Hematopoietic multipotent progenitor cell treated with erythropoietin and hydrocortisone succinate and interleukin-3 and kit ligand, for 8 days (in vitro differentiated cells): ENCODE results near the gene TCHP.
A peak's percentile ranks its signal among the peaks of the same experiment; 100 is the strongest.
"Not testable (repeated sequence)": the region's sequence is repeated elsewhere in the genome, so short reads cannot be mapped to it uniquely, and the experiment has no call there.

Source experiments
- DNase-seq: peaks from one replicate; pipeline ENCODE4 v3.0.0-alpha.2; 2015

The TCHP gene

DNA sequence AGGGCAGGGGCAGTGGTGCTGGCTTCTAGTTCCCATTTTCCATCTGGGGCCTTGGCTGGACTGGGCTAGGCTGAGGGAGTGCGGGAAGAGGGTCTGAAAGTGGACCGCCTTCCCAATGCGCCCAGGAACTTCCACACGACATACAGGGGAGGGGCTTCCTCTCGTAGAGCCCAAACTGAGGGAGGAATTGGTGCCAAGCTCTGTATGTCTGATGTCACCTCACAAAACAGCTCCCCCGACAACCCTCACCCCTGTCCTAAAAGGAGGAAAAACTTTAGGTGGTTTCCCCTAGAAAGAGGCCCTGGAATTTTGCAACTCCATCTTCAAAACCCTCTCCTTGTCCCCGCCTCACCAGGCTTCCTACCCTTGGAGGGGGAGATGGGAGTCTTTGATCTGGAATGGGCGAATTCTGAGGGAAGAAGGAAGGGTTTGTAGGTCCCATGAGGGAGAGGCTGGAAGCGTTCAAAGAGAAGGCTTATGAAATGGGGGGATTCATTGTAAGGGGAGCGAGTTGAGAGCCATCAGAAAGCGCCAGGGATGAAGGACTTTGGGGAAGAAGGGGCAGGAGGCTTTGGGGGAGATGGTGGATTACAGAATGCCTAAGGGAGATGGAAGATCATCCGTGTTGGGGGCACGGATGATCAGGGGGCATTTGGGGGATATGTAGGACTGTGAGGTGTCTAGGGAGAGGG, 20.6 kb upstream of the TCHP start:
- peak; percentile 4 for DNase-seq

DNA sequence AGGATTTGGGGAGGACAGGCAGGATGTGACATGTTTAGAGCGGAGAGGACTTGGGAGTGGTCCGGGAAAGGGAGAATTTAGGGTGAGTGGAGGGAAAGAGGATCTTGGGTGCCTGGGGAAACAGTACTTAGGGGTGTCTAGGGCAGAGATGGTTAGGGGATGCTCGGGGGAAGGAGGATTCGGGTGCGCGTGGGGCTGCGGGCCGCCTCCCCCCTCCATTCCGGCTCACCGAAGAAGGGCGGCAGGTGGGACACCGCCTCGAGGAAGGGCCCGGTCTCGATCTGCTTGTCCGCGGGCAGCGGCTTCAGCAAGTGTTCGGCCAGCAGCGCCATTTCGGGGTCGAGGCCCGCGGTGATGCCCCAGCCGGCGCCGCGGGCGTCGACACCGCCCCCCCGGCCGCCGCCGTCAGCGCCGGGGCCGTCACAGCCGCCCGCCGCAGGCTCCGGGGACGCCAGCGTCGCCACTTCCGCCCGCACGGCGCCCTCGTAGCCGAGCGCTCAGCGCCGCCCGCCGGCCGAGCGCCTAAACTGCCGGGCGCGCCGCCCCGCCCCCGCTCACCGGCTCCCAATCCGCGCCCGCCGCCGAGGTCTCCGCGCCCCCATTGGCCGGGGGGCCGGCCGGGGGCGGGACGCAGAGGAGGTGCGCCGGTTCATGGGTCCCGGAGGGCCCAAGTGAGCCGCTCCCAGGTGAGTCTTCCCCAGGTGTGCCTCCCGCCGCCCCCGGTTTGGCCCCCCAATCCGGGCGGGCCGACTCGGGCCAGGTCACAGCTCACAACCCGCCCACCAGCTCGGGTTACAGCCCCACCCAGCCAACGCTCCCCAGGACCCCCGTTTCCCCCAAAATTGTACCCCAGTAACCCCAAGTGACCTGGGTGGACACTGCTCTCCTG, 19.8 kb upstream of the TCHP start, which contains the start of gene GLTP:
GLTP (minus strand) TSS at position 499 of the 889 bp plus-strand sequence; CDS start at position 332, 167 bp downstream.
- peak; percentile 84 for DNase-seq

DNA sequence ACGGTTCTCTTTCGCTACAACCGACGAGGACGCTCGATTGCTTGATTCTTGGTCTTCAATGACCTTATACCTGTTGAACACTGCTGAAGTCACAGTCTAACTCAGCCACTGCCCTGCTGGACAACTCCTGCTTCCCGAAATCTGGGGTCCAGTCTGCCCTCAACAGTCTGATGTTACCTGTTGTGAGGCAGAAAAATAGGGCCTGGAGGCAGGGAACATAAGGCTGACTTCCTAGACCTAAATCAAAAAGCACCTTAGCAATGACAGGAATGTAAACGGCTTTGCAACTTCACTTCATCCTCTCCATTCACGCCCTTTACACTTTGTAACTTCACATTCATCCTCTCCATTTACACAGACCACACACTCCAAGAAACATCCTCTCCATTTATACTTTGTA, 19.1 kb upstream of the TCHP start:
- no peak for DNase-seq

DNA sequence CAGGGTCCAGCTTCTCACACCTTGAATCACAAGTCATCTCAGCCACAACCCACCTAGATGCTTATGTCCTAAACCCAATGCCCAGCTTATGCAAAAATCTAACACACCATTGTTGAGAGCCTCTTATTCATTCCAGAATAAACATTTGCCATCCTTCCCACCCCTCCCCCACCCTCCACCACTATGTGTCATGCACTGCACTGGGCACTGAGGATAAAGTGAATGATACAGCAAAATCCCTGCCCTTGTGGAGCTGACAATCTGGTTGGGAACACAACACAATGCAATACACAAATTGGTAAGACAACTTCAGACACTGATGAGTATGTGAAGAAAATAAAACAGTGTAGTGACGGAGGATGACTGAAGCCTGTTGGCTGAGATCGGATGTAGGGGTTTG, 18.3 kb upstream of the TCHP start:
- no peak for DNase-seq

DNA sequence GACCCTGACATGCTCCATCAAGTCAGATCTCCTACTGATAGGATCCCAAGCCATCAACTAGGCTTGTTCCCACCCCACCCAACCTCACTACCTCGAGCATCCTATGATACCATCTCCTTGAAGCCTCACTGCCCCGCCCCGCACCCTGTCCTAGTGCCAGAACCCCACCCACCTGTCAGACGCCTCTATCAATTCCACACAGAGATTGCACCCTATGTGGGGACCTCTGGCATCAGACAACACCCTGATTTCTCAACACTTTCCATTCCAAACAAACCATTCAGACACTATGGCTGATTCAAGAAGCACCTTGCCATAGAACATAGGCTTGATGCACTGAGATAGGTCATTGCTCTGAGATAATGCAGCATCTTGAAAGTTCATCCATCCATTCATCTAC, 16.6 kb upstream of the TCHP start:
- DNase-seq, result peak; percentile 19

DNA sequence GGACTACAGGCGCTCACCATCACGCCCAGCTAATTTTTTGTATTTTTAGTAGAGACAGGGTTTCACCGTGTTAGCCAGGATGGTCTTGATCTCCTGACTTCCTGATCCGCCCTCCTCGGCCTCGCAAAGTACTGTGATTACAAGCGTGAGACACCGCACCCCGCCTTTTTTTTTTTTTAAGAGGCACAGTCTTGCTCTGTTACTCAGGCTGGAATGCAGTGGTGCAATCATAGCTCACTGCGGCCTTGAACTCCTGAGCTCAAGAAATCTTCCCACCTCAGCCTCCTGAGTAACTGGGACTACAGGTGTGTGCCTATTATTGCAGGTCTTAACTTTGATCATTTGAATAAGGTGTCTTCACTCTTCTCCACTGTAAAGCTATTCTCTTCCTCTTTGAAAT, 14.5 kb upstream of the TCHP start:
- no peak for DNase-seq

DNA sequence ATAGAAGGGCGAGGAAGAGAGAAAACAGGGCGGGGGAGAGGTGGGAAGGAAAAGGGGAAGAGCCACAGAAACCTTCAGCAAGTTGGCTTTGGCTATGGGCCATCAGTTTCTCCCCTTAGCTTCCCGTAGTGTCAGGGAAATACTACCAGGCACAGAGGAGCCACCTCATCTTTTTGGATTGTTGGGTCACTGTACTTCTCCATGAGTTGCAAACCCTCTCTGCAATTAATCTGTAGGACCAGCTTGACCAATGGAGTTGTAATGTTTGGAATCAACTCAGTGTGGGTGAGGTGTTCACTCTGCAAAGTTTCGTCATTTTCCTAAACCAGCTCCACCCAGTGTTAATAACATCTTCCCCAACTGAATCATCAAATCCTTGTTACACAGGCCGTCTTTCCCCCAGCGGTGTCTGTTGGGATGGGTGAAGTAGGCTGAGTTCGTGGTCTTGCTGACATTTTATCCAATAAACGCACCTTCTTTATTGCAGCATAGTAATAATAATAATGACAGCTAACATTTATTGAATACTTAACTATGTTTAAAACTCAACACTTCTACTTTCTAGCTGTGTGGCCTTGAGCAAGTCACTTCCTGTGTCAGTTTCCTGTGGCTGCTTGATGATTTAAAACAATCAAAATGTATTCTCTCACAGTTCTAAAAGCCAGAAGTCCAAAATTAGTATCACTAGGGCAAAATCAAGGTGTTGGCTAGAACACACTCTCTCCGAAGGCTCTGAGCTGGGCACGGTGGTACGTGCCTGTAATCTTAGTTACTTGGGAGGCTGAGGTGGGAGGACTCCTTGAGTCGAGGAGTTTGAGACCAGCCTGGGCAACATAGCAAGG, 11.7 kb upstream of the TCHP start:
- DNase-seq, result no peak

DNA sequence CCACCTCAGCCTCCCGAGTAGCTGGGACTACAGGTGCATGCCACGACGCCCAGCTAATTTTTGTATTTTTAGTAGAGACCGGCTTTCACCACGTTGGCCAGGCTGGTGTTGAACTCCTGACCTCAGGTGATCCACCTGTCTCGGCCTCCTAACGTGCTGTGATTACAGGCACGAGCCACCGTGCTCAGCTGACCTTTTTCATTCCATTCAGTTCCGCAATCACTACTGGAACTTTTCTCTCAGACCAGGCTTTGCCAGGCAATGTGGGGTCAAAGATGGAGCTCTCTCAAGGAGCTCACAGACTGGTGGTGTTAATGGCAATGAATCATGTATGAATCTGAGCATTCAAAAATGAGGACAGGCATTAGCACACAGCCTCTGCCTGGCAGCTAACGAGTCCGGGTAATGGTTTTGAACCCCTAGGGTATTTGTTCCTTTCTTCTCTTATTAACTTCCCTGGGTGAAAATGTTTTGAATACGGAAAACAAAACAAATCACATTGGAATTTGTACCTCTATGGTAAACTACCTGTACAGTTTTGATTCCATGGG, 9.4 kb upstream of the TCHP start:
- no peak for DNase-seq

DNA sequence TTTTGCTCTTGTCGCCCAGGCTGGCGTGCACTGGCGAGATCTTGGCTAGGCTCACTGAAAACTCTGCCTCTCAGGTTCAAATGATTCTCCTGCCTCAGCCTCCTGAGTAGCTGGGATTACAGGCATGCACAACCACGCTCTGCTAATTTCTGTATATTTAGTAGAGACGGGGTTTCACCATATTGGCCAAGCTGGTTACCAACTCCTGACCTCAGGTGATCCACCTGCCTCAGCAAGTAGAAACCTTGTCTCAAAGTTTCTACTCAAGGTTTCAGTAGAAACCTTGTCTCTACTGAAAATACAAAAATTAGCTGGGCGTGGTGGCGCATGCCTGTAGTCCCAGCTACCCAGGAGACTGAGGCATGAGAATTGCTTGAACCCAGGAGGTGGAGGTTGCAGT, 8.3 kb upstream of the TCHP start:
- DNase-seq, result not testable (repeated sequence)

DNA sequence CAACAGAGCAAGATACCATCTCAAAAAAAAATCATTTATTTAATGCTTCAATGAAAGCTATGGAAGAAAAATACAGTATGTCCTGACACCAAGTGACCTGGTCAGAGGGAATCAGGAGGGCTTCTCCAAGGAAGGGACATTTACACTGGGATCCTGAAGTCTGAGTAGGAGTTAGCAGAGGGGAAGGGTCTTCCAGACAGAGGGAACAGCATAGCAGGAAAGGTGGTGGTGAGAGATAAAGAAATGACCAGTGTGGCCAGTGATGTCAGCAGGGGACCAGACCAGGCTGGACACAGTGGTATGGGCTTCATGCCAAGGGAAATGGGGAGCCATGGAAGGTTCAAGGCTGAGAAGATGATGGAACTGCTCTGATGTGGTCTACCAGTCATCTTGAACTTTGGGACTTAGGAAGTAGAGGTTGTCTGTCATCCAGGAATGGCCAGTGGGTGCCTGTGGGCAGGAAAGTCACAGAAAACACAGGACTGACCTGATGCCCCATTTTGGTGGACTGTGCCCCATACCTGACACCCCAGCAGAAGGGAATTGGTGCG, 7.8 kb upstream of the TCHP start:
- DNase-seq, result no peak

DNA sequence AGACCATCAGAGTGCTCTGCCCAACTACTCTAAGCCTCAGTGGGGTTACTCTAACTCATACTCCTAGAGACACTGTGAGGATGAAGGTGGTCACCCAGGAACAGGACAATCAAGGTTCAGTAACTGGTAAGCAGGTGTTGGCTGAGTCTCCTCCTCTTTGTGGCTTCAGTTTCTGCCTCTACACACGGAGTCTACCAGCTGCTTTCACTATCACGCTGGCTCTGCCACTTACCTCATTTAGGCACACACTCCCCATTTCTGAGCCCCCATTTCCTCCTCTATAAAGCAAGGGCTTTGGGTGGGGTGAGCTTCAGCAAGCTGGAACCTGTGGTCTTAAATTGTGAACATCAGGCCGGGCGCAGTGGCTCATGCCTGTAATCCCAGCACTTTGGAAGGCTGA, 7.3 kb upstream of the TCHP start:
- DNase-seq, result no peak

DNA sequence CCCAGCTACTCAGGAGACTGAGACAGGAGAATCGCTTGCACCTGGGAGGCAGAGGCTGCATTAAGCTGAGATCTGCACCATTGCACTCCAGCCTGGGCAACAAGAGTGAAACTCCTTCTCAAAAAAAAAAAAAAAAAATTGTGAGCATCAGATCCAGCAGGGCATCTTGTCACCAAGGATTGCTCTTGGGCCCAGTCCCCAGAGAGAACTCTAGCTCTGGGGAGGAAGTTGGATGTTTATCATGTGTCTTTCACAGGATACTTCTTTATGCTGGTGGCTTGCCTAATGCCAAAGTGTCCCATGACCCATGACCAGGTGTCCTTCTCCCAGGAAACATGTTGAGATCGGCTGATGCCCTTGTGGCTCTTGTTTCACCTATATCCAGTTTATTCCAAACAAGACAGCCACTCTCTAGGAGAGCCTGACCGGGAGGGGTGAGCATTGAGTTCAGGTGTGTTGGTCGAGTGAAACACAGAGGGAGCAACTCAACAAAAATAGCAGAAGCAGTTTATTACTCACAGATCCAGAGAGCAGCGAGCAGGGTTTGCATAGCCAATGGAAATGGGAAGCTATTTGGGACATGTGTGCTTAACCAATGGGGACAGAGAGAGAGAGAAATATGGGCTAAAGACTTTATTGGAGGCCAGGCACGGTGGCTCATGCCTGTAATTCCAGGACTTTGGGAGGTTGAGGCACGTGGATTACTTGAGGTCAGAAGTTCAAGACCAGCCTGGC, 6.6 kb upstream of the TCHP start:
- DNase-seq, result no peak

DNA sequence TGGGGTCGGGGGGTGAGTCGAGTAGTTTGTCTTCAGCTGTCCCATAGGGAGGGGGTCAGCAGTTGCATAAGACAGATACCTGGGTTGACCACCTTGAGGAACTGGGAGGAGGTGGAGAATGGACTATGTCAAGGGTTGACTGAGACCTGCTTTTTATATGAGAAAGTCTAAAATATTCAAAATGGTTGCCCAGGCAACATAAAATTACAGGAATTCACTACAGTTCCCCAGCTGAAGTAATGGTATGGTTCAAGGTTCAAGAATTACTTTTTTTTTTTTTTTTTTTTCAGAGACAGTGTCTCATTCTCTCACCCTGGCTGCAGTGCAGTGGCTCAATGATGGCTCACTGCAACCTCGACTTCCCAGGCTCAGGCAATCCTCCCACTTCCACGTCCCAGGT, 5.1 kb upstream of the TCHP start:
- DNase-seq, result no peak

DNA sequence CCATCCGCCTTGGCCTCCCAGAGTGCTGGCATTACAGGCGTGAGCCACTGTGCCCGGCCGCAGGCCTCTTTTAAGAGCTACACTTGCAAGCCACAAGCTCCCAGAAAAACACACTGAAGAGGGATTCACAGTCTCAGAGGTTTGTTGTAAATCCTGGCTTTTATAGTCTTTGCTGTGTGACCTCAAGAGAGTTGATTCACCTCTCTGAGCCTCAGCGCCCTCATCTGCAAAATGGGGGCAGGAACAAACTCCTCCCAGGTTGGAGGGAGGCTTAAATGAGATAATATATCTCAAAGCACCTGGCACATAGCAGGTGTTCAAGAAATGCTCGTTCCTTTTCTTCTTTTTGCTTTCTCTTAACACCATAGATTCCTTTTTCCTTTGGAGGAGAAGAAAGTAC, 3.9 kb upstream of the TCHP start:
- DNase-seq, result no peak

DNA sequence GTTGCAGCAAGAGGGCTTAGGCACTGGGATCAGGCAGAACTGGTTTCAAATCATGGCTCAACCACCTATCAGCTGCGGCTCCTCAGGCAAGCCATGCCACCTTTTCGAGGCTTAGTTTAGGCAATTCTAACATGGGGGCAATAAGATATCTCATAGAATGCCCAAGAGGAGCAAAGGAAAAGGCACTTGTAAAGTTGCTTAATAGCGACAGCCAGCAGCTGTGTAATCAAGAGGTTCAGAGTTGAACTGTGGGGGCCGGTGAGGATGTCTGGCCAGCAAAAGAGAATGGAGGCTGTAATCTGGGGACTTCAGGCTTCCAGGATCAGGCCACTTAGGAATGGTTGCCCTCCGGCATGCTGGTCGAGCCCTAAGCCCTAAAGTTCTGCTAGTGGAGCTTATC, 3.0 kb upstream of the TCHP start:
- DNase-seq, result no peak

DNA sequence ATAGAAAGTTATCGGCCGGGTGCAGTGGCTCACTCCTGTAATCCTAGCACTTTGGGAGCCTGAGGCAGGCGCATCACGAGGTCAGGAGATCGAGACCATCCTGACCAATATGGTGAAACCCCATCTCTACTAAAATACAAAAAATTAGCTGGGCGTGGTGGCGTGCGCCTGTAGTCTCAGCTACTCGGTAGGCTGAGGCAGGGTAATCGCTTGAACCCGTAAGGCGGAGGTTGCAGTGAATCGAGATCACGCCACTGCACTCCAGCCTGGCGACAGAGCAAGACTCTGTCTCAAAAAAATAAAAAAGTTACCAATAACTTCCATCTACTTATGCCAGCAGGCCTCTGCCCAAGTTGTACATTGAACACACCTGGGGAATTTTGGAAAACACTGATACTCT, 729 bp upstream of the TCHP start:
- DNase-seq, result not testable (repeated sequence)

DNA sequence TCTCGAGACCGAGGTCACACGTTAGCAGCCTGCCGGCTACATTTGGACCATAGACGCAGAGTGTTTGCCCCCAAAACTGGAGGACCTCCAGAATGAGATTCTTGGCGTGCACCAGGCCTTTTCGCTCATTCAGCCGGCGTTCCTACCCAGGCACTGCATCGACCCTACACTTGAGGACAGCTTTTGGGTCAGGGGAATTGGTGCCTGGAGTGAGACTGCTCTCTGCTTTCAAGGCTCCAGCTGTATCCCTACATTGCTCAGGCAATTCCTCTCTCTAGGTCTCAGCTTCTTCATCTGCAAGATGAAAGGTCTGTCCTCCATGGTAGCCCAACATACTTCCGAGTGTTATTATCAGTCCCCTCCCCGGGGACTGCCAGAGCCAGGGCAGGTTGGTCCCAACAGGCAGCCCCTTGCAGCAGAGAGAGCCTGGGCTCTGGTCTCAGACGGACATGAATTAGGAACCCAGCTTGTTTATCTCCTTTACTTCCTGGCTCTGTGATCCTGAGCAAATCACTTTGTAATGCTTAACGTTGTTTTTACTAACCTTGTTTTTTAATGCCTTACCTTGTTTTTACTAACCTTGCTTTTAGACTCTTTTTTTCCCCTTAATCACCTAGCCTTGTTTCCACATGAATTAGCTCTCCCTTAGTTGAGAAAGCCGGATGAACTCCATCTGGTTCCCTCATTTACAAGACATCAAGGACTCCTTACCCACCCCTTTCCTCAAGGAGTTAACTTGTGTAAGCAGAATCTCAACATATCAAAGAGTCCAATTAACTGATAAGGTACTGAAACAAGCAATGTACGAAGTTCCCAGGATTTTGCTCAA, 892 bp downstream of the TCHP start:
- DNase-seq, result peak; percentile 29

DNA sequence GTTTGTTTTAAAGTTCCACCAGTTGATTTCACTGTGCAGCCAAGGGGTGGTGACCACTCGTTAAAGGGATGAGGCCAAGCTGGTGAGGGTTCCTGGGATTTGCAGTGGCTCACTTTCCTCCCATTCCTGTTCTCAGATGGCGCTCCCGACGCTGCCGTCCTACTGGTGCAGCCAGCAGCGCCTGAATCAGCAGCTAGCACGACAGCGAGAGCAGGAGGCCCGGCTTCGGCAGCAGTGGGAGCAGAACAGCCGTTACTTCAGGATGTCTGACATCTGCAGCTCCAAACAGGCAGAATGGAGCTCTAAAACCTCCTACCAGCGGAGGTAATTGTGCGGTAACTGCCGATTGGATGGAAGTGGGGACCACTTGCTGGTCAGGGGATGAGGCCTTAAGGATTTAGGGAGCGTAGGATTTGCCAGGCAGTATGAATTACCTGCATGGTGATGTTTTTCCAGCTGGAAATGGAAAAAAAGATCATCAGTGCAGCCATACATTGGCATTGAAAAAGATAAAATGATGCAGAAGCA, 2.9 kb downstream of the TCHP start:
- DNase-seq, result no peak

DNA sequence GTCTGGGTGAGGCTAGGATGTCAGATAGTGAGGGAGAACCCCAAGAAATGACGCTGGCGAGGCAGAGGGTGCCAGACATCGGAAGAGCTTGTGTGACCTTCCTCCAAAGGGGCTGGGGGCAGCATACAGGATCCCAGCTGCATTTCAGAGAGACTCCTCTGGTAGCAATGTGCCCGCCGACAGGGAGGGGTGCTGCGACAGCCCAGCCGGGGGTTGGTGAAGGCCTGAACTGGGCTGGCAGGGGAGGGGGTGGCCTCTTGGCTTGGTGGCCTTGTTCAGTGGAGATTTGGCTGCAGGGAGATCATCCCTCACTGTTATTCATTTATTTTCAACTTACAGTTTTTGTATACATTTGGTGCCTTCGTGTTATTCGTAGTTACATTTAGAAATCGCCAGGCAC, 5.2 kb downstream of the TCHP start:
- no peak for DNase-seq

DNA sequence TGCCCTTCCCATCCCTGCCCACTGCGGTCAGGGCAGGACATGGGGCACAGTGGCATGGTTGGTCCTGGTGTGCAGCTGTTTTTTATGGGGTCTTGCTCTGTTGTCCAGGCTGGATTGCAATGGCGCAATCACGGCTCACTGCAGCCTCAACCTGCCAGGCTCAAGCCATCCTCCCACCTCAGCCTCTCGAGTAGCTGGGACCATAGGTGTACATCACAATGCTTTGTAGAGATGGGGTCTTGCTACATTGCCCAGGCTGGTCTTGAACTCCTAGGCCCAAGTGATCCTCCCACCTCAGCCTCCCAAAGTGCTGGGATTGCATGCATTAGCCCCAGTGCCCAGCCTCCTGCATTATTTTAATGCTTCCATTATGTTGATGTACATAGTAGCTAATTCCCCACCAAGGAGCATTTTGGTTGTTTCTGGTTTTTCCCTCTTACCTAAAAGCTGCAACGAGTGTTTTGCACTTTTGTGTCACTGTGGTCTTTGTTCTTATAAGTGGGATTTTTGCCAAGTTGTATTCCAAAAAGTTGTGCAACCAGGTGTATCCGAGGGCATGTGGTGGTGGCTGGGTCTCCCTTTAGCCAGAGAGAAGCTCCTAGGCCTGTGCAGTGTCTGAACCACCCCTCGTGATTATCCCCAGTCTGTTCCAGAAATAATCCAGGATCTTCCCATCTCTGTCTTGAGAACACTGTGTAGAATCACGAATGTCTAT, 10.3 kb downstream of the TCHP start:
- DNase-seq, result no peak
